Neural cell (in vitro differentiated cells): ENCODE data around the gene CT47C1.

ENCODE experiments used
- EP300 ChIP-seq: fragments of 450-650 bp; conservative IDR thresholded peaks from 2 replicates; pipeline ENCODE4 v1.6.1; 2014; ENCODE audit warnings: antibody characterized with exemption, mild to moderate bottlenecking, moderate library complexity; ENCODE audit not compliant: poor library complexity, severe bottlenecking
- EZH2 ChIP-seq: fragments of 200-600, 300-800 bp; shearing (Covaris generic), sonication (generic); IDR thresholded peaks from 2 replicates; pipeline ENCODE4 v1.6.1; 2014; ENCODE audit warnings: antibody characterized with exemption, low read length, borderline replicate concordance, mild to moderate bottlenecking; ENCODE audit not compliant: insufficient read depth, poor library complexity, severe bottlenecking
- POLR2AphosphoS5 ChIP-seq: IDR thresholded peaks from 2 replicates; pipeline ENCODE4 v1.6.1; 2012
- RAD21 ChIP-seq: fragments of 450-650 bp; conservative IDR thresholded peaks from 2 replicates; pipeline ENCODE4 v1.6.1; 2014; ENCODE audit warnings: antibody characterized with exemption, mild to moderate bottlenecking, moderate library complexity
- TF ChIP-seq, protein P1 (sequence below): fragments of 450-650 bp; IDR thresholded peaks from 2 replicates; pipeline ENCODE4 v1.5.1; 2014; ENCODE audit warnings: antibody characterized with exemption, mild to moderate bottlenecking, moderate library complexity; ENCODE audit not compliant: poor library complexity, severe bottlenecking
- TF ChIP-seq, protein P2 (sequence below): IDR thresholded peaks from 2 replicates; pipeline ENCODE4 v1.6.1; 2012; ENCODE audit warnings: borderline replicate concordance

DNA sequence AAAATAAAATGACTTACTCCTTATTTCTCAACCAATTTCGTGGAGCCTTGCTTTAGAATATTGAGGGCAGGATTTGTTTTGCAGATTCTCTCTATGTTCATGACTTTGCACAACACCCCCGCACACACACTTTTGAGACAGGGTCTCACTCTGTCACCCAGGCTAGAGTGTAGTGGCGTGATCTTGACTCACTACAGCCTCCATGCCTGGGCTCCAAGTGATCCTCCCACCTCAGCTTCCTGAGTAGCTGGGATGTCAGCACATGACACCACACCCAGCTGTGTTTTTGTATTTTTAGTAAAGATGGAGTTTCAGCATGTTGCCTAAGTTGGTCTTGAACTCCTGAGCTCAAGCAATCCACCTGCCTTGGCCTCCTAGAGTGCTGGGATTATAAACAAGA lies 12.0 kb downstream of the CT47C1 start:
- TF ChIP-seq, protein P1, sequence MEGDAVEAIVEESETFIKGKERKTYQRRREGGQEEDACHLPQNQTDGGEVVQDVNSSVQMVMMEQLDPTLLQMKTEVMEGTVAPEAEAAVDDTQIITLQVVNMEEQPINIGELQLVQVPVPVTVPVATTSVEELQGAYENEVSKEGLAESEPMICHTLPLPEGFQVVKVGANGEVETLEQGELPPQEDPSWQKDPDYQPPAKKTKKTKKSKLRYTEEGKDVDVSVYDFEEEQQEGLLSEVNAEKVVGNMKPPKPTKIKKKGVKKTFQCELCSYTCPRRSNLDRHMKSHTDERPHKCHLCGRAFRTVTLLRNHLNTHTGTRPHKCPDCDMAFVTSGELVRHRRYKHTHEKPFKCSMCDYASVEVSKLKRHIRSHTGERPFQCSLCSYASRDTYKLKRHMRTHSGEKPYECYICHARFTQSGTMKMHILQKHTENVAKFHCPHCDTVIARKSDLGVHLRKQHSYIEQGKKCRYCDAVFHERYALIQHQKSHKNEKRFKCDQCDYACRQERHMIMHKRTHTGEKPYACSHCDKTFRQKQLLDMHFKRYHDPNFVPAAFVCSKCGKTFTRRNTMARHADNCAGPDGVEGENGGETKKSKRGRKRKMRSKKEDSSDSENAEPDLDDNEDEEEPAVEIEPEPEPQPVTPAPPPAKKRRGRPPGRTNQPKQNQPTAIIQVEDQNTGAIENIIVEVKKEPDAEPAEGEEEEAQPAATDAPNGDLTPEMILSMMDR, result no peak
- no peak for TF ChIP-seq EZH2
- TF ChIP-seq RAD21, result no peak
- TF ChIP-seq POLR2AphosphoS5, result no peak
- no peak for TF ChIP-seq EP300
- TF ChIP-seq, protein P2, sequence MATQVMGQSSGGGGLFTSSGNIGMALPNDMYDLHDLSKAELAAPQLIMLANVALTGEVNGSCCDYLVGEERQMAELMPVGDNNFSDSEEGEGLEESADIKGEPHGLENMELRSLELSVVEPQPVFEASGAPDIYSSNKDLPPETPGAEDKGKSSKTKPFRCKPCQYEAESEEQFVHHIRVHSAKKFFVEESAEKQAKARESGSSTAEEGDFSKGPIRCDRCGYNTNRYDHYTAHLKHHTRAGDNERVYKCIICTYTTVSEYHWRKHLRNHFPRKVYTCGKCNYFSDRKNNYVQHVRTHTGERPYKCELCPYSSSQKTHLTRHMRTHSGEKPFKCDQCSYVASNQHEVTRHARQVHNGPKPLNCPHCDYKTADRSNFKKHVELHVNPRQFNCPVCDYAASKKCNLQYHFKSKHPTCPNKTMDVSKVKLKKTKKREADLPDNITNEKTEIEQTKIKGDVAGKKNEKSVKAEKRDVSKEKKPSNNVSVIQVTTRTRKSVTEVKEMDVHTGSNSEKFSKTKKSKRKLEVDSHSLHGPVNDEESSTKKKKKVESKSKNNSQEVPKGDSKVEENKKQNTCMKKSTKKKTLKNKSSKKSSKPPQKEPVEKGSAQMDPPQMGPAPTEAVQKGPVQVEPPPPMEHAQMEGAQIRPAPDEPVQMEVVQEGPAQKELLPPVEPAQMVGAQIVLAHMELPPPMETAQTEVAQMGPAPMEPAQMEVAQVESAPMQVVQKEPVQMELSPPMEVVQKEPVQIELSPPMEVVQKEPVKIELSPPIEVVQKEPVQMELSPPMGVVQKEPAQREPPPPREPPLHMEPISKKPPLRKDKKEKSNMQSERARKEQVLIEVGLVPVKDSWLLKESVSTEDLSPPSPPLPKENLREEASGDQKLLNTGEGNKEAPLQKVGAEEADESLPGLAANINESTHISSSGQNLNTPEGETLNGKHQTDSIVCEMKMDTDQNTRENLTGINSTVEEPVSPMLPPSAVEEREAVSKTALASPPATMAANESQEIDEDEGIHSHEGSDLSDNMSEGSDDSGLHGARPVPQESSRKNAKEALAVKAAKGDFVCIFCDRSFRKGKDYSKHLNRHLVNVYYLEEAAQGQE, result no peak
